ENCODE results near the gene MFSD12.

MFSD12 gene

DNA sequence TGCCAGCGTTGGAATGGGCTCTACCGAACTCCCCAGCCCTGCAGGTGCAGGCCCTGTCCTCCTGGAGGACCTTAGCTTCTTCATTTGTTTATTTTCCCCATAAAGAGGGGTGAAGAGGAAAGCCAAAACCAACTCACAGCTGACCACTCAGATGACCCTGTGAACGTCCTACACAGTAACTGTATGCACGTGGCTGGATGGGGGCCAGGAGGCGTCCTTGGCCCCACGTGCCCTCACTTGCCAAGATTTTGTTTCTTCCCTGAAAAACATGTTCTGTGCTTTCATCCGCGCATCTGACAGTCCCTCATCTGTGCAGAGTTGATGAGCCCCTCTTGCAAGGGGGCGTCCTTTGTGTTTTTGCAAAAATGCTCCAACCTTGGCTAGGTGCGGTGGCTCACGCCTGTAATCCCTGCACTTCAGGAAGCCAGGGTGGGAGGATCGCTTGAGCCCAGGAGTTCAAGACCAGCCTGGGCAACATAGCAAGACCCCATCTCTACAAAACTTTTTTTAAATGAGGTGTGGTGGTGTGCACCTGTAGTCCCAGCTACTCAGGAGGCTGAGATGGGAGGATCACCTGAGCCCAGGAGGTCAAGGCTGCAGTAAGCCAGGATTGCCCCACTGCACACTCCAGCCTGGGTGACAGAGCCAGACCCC is 23.7 kb downstream of the MFSD12 start:
- Histone ChIP-seq H3K18ac (ENCODE audit: low read length) (no peak overlapping the region), H4K8ac (ENCODE audit: low read depth, low read length) (no peak overlapping the region), H3K14ac (ENCODE audit: low read length) (no peak overlapping the region), H2BK120ac (ENCODE audit: low read depth, low read length) (no peak overlapping the region), H3K36me3 (replicated peaks in 1 of 2; ENCODE audit: control insufficient read depth in 2 of 2, insufficient read depth in 2 of 2, low read length in 2 of 2) (peaks cover 49 to 81% of the 10 kb centered on the region in 2 donors), H3K23ac (ENCODE audit: low read depth, low read length, poor library complexity) (no peak overlapping the region), H3K4me2 (ENCODE audit: insufficient read depth, low read length, poor library complexity, severe bottlenecking) (no peak overlapping the region), H2AK5ac (ENCODE audit: low read depth, low read length) (no peak overlapping the region), H3K4ac (ENCODE audit: low read length) (no peak overlapping the region), H3K27ac (replicated peaks; ENCODE audit: low read length) (no peak overlapping the region), H3K4me1 (ENCODE audit: control insufficient read depth in 2 of 2, insufficient read depth in 1 of 2, low read depth in 1 of 2, low read length in 2 of 2) (peaks cover under 1% of the 10 kb centered on the region in 2 donors), H3K79me1 (ENCODE audit: low read depth, low read length) (peaks cover 3% of the 10 kb centered on the region), H2BK15ac (ENCODE audit: low read length) (no peak overlapping the region), H2BK5ac (ENCODE audit: low read length) (no peak overlapping the region), H3K9me3 (replicated peaks in 1 of 2; ENCODE audit: control insufficient read depth in 2 of 2, insufficient read depth in 1 of 2, low read depth in 1 of 2, low read length in 2 of 2) (no peaks in the 10 kb centered on the region), H3K27me3 (ENCODE audit: control insufficient read depth in 3 of 3, insufficient read depth in 3 of 3, low read depth in 1 of 3, low read length in 3 of 3) (no peaks in the 10 kb centered on the region), H4K91ac (ENCODE audit: low read depth, low read length, poor library complexity) (no peak overlapping the region), H3K4me3 (ENCODE audit: low read length in 2 of 2) (no peak overlapping the region), H2BK12ac (ENCODE audit: low read length) (no peak overlapping the region), H3K9ac (ENCODE audit: low read depth, low read length, poor library complexity) (no peak overlapping the region), H2AFZ (ENCODE audit: low read length) (no peak overlapping the region)
- no peak for DNase-seq (ENCODE audit: low spot score)
- WGBS, 2 donors (ENCODE audit: extremely low coverage in 2 of 2, insufficient read length in 2 of 2, insufficient replicate concordance in 1 of 2): no CpG with 5 or more reads among the region's 12 CpGs

GRCh38 chr19:3533033-3533432 is 24.4 kb downstream of the MFSD12 start:
- H3K18ac ChIP-seq (ENCODE audit: low read length): no peak overlapping the region
- H3K9ac ChIP-seq (ENCODE audit: low read depth, low read length, poor library complexity): no peak overlapping the region
- H2BK5ac ChIP-seq (ENCODE audit: low read length): no peak overlapping the region
- no peak overlapping the region for H3K4me2 ChIP-seq (ENCODE audit: insufficient read depth, low read length, poor library complexity, severe bottlenecking)
- no peak overlapping the region for H2AK5ac ChIP-seq (ENCODE audit: low read depth, low read length)
- H3K23ac ChIP-seq (ENCODE audit: low read depth, low read length, poor library complexity): peak overlapping the region; percentile 20
- no peaks in the 10 kb centered on the region for H3K4me1 ChIP-seq (ENCODE audit: control insufficient read depth in 2 of 2, insufficient read depth in 1 of 2, low read depth in 1 of 2, low read length in 2 of 2)
- H2BK12ac ChIP-seq (ENCODE audit: low read length): no peak overlapping the region
- H3K4me3 ChIP-seq (ENCODE audit: low read length in 2 of 2): no peak overlapping the region
- WGBS, 2 donors (ENCODE audit: extremely low coverage in 2 of 2, insufficient read length in 2 of 2, insufficient replicate concordance in 1 of 2): no CpG with 5 or more reads among the region's 17 CpGs
- no peaks in the 10 kb centered on the region for H3K9me3 ChIP-seq (replicated peaks in 1 of 2; ENCODE audit: control insufficient read depth in 2 of 2, insufficient read depth in 1 of 2, low read depth in 1 of 2, low read length in 2 of 2)
- H2BK120ac ChIP-seq (ENCODE audit: low read depth, low read length): no peak overlapping the region
- H4K8ac ChIP-seq (ENCODE audit: low read depth, low read length): no peak overlapping the region
- no peak overlapping the region for H2BK15ac ChIP-seq (ENCODE audit: low read length)
- peaks cover 49 to 81% of the 10 kb centered on the region in 2 donors for H3K36me3 ChIP-seq (replicated peaks in 1 of 2; ENCODE audit: control insufficient read depth in 2 of 2, insufficient read depth in 2 of 2, low read length in 2 of 2)
- no peak overlapping the region for H4K91ac ChIP-seq (ENCODE audit: low read depth, low read length, poor library complexity)
- peaks cover 4% of the 10 kb centered on the region for H3K79me1 ChIP-seq (ENCODE audit: low read depth, low read length)
- H3K14ac ChIP-seq (ENCODE audit: low read length): no peak overlapping the region
- no peak for DNase-seq (ENCODE audit: low spot score)
- H2AFZ ChIP-seq (ENCODE audit: low read length): no peak overlapping the region
- no peaks in the 10 kb centered on the region for H3K27me3 ChIP-seq (ENCODE audit: control insufficient read depth in 3 of 3, insufficient read depth in 3 of 3, low read depth in 1 of 3, low read length in 3 of 3)
- no peak overlapping the region for H3K27ac ChIP-seq (replicated peaks; ENCODE audit: low read length)
- H3K4ac ChIP-seq (ENCODE audit: low read length): no peak overlapping the region

DNA sequence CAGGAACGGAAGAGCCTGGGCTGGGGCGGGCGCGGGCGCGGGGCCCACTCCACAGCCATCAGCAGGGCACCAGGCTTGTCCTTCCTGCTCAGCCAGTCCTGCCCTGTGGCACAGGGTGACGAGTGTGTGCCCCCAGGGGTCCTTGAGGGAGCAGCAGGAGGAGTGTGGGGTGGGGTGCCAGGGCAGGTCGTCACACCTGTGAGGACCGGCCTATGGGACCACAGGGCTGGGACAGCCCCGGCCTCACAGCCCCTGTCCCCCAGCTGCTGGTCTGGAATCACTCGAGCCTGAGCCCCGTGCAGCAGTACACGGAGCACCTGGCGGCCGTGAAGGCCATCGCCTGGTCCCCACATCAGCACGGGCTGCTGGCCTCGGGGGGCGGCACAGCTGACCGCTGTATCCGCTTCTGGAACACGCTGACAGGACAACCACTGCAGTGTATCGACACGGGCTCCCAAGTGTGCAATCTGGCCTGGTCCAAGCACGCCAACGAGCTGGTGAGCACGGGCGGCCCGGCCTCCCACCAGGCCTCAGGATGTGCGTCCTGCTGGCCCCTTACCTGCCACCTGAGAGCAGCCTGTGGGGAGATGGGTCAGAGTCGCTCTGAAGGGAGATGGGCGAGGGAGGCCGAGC is 25.1 kb downstream of the MFSD12 start:
- Histone ChIP-seq H2BK120ac (ENCODE audit: low read depth, low read length) (no peak overlapping the region), H2BK12ac (ENCODE audit: low read length) (no peak overlapping the region), H4K91ac (ENCODE audit: low read depth, low read length, poor library complexity) (no peak overlapping the region), H3K4me1 (ENCODE audit: control insufficient read depth in 2 of 2, insufficient read depth in 1 of 2, low read depth in 1 of 2, low read length in 2 of 2) (no peaks in the 10 kb centered on the region), H3K79me1 (ENCODE audit: low read depth, low read length) (peaks cover 7% of the 10 kb centered on the region), H3K36me3 (replicated peaks in 1 of 2; ENCODE audit: control insufficient read depth in 2 of 2, insufficient read depth in 2 of 2, low read length in 2 of 2) (peaks cover 54 to 79% of the 10 kb centered on the region in 2 donors), H3K27ac (replicated peaks; ENCODE audit: low read length) (no peak overlapping the region), H3K27me3 (ENCODE audit: control insufficient read depth in 3 of 3, insufficient read depth in 3 of 3, low read depth in 1 of 3, low read length in 3 of 3) (no peaks in the 10 kb centered on the region), H2AFZ (ENCODE audit: low read length) (no peak overlapping the region), H3K23ac (ENCODE audit: low read depth, low read length, poor library complexity) (no peak overlapping the region), H3K9me3 (replicated peaks in 1 of 2; ENCODE audit: control insufficient read depth in 2 of 2, insufficient read depth in 1 of 2, low read depth in 1 of 2, low read length in 2 of 2) (no peaks in the 10 kb centered on the region), H3K9ac (ENCODE audit: low read depth, low read length, poor library complexity) (peak overlapping the region; percentile 4), H2BK5ac (ENCODE audit: low read length) (no peak overlapping the region), H4K8ac (ENCODE audit: low read depth, low read length) (no peak overlapping the region), H3K4me3 (ENCODE audit: low read length in 2 of 2) (no peak overlapping the region), H3K14ac (ENCODE audit: low read length) (no peak overlapping the region), H3K4ac (ENCODE audit: low read length) (no peak overlapping the region), H3K4me2 (ENCODE audit: insufficient read depth, low read length, poor library complexity, severe bottlenecking) (no peak overlapping the region), H2AK5ac (ENCODE audit: low read depth, low read length) (no peak overlapping the region), H3K18ac (ENCODE audit: low read length) (no peak overlapping the region), H2BK15ac (ENCODE audit: low read length) (no peak overlapping the region)
- WGBS, 2 donors (ENCODE audit: extremely low coverage in 2 of 2, insufficient read length in 2 of 2, insufficient replicate concordance in 1 of 2): no CpG with 5 or more reads among the region's 33 CpGs
- DNase-seq (ENCODE audit: low spot score): no peak

DNA sequence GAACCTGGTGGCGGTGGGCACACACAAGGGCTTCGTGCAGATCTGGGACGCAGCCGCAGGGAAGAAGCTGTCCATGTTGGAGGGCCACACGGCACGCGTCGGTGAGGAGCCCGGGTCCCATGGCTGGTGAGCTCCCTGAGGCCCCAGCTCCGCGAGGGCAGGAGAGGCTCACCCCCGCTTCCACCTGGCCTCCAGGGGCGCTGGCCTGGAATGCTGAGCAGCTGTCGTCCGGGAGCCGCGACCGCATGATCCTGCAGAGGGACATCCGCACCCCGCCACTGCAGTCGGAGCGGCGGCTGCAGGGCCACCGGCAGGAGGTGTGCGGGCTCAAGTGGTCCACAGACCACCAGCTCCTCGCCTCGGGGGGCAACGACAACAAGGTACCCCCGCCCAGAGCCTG is 25.7 kb downstream of the MFSD12 start:
- no peak overlapping the region for H2AK5ac ChIP-seq (ENCODE audit: low read depth, low read length)
- peaks cover 7% of the 10 kb centered on the region for H3K79me1 ChIP-seq (ENCODE audit: low read depth, low read length)
- H3K9ac ChIP-seq (ENCODE audit: low read depth, low read length, poor library complexity): no peak overlapping the region
- no peak overlapping the region for H4K8ac ChIP-seq (ENCODE audit: low read depth, low read length)
- no CpG with 5 or more reads among the region's 29 CpGs for WGBS, 2 donors (ENCODE audit: extremely low coverage in 2 of 2, insufficient read length in 2 of 2, insufficient replicate concordance in 1 of 2)
- no peak overlapping the region for H2BK5ac ChIP-seq (ENCODE audit: low read length)
- H3K27ac ChIP-seq (replicated peaks; ENCODE audit: low read length): no peak overlapping the region
- no peak overlapping the region for H4K91ac ChIP-seq (ENCODE audit: low read depth, low read length, poor library complexity)
- H3K4me2 ChIP-seq (ENCODE audit: insufficient read depth, low read length, poor library complexity, severe bottlenecking): no peak overlapping the region
- H2BK120ac ChIP-seq (ENCODE audit: low read depth, low read length): no peak overlapping the region
- H3K27me3 ChIP-seq (ENCODE audit: control insufficient read depth in 3 of 3, insufficient read depth in 3 of 3, low read depth in 1 of 3, low read length in 3 of 3): no peaks in the 10 kb centered on the region
- H3K4me3 ChIP-seq (ENCODE audit: low read length in 2 of 2): no peak overlapping the region
- no peak overlapping the region for H3K18ac ChIP-seq (ENCODE audit: low read length)
- H3K36me3 ChIP-seq (replicated peaks in 1 of 2; ENCODE audit: control insufficient read depth in 2 of 2, insufficient read depth in 2 of 2, low read length in 2 of 2): peaks cover 58 to 84% of the 10 kb centered on the region in 2 donors
- DNase-seq (ENCODE audit: low spot score): no peak
- no peak overlapping the region for H2AFZ ChIP-seq (ENCODE audit: low read length)
- peak overlapping the region; percentile 43 for H3K23ac ChIP-seq (ENCODE audit: low read depth, low read length, poor library complexity)
- H3K4me1 ChIP-seq (ENCODE audit: control insufficient read depth in 2 of 2, insufficient read depth in 1 of 2, low read depth in 1 of 2, low read length in 2 of 2): no peaks in the 10 kb centered on the region
- no peak overlapping the region for H3K4ac ChIP-seq (ENCODE audit: low read length)
- no peak overlapping the region for H3K14ac ChIP-seq (ENCODE audit: low read length)
- no peak overlapping the region for H2BK12ac ChIP-seq (ENCODE audit: low read length)
- H3K9me3 ChIP-seq (replicated peaks in 1 of 2; ENCODE audit: control insufficient read depth in 2 of 2, insufficient read depth in 1 of 2, low read depth in 1 of 2, low read length in 2 of 2): no peaks in the 10 kb centered on the region
- H2BK15ac ChIP-seq (ENCODE audit: low read length): no peak overlapping the region

Measured in neuronal stem cell (in vitro differentiated cells).